ENCODE data around the gene LPA. TPM values are rescaled to one million over a fixed set of nuclear protein-coding genes. Genes with fewer than 3 reads are reported as not detected.
A peak's percentile ranks its signal among the peaks of the same experiment; 100 is the strongest.
"Not testable (repeated sequence)": the region's sequence is repeated elsewhere in the genome, so short reads cannot be mapped to it uniquely, and the experiment has no call there.

Gene LPA
- total RNA-seq, 2 donors from 2014 or later = 0.52 to 3.6 TPM

DNA sequence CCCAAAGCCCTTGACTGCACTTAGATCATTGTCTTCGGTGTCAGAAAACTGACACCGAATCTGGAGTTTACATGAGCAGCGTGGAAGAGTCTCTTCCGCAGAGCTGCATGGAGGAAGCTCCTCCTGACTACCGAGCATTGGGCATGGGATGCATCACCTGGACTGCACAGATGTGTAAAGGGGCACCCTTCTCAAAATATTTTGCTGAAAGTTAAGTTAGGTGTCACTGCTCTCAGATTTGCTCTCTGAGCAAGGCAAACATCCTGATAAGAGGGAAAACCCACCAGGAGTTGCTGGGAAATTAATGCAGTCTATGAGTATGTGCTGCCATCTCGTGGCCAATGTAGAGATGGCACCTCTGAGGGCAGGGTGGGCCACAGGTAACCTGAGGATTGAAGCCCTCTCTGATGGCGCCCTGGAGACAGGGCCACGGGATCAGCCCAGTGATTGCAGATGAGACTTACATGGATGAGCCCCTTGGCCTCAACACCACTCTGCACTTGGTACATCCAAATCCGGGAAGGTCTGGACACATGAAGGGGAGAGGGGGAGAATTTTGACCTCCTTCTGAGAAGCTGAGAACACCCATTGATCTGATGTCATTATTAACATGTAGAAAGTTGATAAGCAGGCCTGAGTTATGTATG lies 129.9 kb downstream of the LPA start:
- Histone ChIP-seq H3K4me1 (no peaks in the 10 kb centered on the region), H3K36me3 (replicated peaks in 1 of 2; ENCODE audit: insufficient read depth in 1 of 2, low read depth in 2 of 2) (no peaks in the 10 kb centered on the region), H3K27me3 (no peaks in the 10 kb centered on the region), H3K9me3 (no peaks in the 10 kb centered on the region), H3K4me3 (no peak overlapping the region), H3K27ac (no peak overlapping the region)
- DNase-seq (peak; percentile 50 to 72 (median 54)), ATAC-seq (peak; percentile 66)
- intact Hi-C loops (cut with DNase I) = no loop called here
- TF ChIP-seq POLR2A (IDR thresholded peaks at IDR 0.05) (no peak), CTCF (IDR thresholded peaks at IDR 0.05) (peak; percentile 74 to 92 (median 84))
- 7 to 9% methylated on average over 9 of the region's 9 CpGs for WGBS, 2 donors

DNA sequence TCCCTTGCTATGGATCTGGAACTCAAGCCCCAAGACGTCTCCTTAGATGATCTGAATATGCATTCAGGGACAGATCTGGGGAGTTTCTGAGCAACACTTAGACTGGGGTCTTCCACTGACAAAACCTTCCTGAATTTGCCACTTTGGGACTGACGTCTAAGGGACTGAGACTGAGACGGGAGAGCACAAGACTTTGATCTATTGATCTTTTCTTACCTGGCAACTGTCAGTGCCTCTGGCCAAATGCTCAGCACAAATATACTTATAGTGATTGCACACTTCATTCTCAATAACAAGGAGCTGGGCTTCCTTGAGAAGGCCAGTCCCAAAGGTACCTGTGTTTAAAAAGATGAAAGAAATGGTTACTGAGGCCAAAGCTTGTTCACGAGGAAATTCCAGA lies 131.8 kb downstream of the LPA start:
- no peak for TF ChIP-seq CTCF (IDR thresholded peaks at IDR 0.05)
- no peak for TF ChIP-seq POLR2A (IDR thresholded peaks at IDR 0.05)
- 43 to 54% methylated on average over 4 of the region's 4 CpGs for WGBS, 2 donors
- no peaks in the 10 kb centered on the region for H3K36me3 ChIP-seq (replicated peaks in 1 of 2; ENCODE audit: insufficient read depth in 1 of 2, low read depth in 2 of 2)
- no peak overlapping the region for H3K27ac ChIP-seq
- H3K4me1 ChIP-seq = no peaks in the 10 kb centered on the region
- H3K9me3 ChIP-seq = no peaks in the 10 kb centered on the region
- DNase-seq (no peak), ATAC-seq (no peak)
- no peak overlapping the region for H3K4me3 ChIP-seq
- intact Hi-C loops (cut with DNase I) = no loop called here
- H3K27me3 ChIP-seq = no peaks in the 10 kb centered on the region

DNA sequence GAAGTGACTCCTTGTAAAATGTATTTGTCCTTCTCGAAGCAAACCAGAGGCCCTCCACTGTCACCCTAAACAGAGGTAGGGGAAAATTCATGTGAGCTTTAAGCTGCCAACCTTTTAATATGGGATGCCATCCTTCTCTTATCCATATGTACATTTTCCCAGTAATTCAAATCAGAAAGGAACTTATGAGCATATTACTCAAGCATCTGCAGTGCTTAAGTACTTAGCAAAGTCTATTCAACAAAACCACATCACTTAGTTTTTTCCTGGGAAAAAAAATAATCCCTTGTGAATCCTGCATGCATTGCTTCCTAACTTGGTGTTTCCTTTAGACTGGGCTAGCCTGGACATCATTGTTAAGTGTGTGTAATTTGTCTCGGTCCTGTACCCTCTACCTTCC lies 132.2 kb downstream of the LPA start:
- 43 to 52% methylated on average over 2 of the region's 2 CpGs for WGBS, 2 donors
- no peaks in the 10 kb centered on the region for H3K27me3 ChIP-seq
- no peak for TF ChIP-seq POLR2A (IDR thresholded peaks at IDR 0.05)
- no peak for TF ChIP-seq CTCF (IDR thresholded peaks at IDR 0.05)
- no peak overlapping the region for H3K4me3 ChIP-seq
- DNase-seq (no peak), ATAC-seq (no peak)
- no peaks in the 10 kb centered on the region for H3K4me1 ChIP-seq
- H3K36me3 ChIP-seq (replicated peaks in 1 of 2; ENCODE audit: insufficient read depth in 1 of 2, low read depth in 2 of 2) = no peaks in the 10 kb centered on the region
- H3K9me3 ChIP-seq = no peaks in the 10 kb centered on the region
- intact Hi-C loops (cut with DNase I) = no loop called here
- no peak overlapping the region for H3K27ac ChIP-seq

GRCh38 chr6:160529524-160529923 lies 134.6 kb downstream of the LPA start:
- H3K4me3 ChIP-seq; DNase-seq; H3K27ac ChIP-seq; H3K9me3 ChIP-seq; ATAC-seq; H3K4me1 ChIP-seq; H3K36me3 ChIP-seq (replicated peaks in 1 of 2; ENCODE audit: insufficient read depth in 1 of 2, low read depth in 2 of 2); H3K27me3 ChIP-seq; intact Hi-C loops (cut with DNase I): not testable (repeated sequence)
- 76 to 82% methylated on average over 5 of the region's 5 CpGs for WGBS, 2 donors

DNA sequence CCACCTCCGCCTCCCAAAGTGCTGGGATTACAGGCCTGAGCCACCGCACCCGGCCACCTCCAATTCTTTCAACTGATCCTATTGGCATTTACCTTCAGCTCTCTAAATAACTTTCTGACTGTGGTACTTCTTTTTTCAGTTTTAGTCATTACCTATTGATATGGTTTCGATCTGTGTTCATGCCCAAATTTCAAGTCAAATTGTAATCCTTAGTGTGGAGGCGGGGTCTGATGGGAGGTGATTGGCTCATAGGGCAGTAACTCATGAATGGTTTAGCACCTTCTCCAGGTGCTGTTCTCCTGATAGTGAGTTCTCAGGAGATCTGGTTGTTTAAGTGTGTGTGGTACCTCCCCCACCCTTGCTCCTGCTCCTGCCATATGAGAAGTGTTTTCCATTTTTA lies 140.9 kb downstream of the LPA start:
- no peak for ATAC-seq
- Histone ChIP-seq H3K27ac (no peak overlapping the region), H3K27me3 (no peaks in the 10 kb centered on the region), H3K4me1 (peaks cover 11% of the 10 kb centered on the region), H3K36me3 (replicated peaks in 1 of 2; ENCODE audit: insufficient read depth in 1 of 2, low read depth in 2 of 2) (no peaks in the 10 kb centered on the region), H3K4me3 (no peak overlapping the region), H3K9me3 (no peaks in the 10 kb centered on the region)
- TF ChIP-seq POLR2A (IDR thresholded peaks at IDR 0.05) (no peak), CTCF (IDR thresholded peaks at IDR 0.05) (no peak)
- DNase-seq = no peak
- intact Hi-C loops (cut with DNase I) = no loop called here
- 89 to 97% methylated on average over 5 of the region's 5 CpGs for WGBS, 2 donors

All from body of pancreas (tissue), 4 donors.